Astrocyte of the cerebellum (primary cell): Measurements from ENCODE around the gene MCCD1.

Source experiments
- DNase-seq: peaks from one replicate; pipeline ENCODE4 v3.0.0-alpha.2; 2011; ENCODE audit warnings: low read depth
- H3K4me3 ChIP-seq: 2 replicates; pipeline ENCODE4 v1.5.1; 2011; ENCODE audit warnings: mild to moderate bottlenecking, low read depth, low read length, moderate library complexity
- CTCF ChIP-seq: IDR thresholded peaks from 2 replicates; pipeline ENCODE4 v1.5.1; 2012; ENCODE audit warnings: low read length, low read depth, moderate library complexity, mild to moderate bottlenecking; ENCODE audit errors: missing control alignments
- in situ Hi-C: cut with HindIII; loops from 2 replicates; pipeline ENCODE4 v1.10.0; 2017; ENCODE audit warnings: low sequenced_read_pairs

The MCCD1 gene

DNA sequence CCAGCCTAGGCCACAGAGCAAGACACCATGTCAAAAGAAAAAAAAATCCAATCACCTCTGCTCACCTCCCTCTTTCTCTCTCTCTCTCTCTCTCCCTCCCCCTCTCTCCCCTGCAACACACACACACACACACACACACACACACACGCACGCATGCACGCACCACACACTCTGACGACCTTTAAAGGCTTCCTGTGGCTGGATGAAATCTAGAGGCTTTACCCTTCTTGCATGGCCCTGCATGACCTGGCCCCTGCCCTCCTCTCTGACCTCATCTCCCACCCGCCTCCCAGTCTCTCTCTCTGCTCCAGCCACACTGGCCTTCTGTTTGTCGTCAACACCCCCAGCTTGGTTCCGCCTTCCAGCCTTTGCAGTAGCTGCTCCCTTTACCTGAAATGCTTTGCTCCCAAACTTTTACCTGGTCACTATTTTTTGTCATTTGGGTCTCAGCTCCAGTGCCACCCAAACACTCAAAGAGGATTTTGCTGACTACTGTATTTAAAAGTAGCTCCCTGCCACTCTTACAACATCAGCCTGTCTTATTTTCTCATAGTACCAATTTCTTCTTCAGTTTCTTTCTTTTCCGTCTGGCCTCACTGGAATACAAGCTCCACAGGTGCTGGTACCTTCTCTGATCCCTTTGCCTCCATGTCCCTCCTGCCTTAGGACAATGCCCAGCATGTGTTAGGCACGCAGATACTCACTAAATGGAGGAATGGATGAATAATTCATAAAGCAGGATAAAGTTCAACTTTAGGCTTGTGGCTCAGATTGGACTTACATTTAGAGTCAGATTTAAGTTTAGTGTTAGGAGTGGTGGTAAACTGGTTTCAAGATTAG is 39.0 kb downstream of the MCCD1 start:
- TF ChIP-seq CTCF, result no peak
- H3K4me3 ChIP-seq, result no peak overlapping the region
- in situ Hi-C loops, result no loop called here
- DNase-seq, result no peak

- no peak for TF ChIP-seq CTCF
- no peak overlapping the region for H3K4me3 ChIP-seq
- in situ Hi-C loops, result no loop called here
- no peak for DNase-seq
These were observed 39.8 kb downstream of the MCCD1 start for GRCh38 chr6:31568537-31568961.

- TF ChIP-seq CTCF, result no peak
- no peak for DNase-seq
- H3K4me3 ChIP-seq, result no peak overlapping the region
- in situ Hi-C loops, result no loop called here
These were observed 41.2 kb downstream of the MCCD1 start for GRCh38 chr6:31569861-31570536.

GRCh38 chr6:31572041-31572911 is 43.5 kb downstream of the MCCD1 start, which contains the start of gene LTA:
Gene LTA, plus strand, starts transcription at chr6:31572289. Its CDS starts 454 bp downstream, at chr6:31572743.
- no peak for DNase-seq
- in situ Hi-C loops, result no loop called here
- no peak for TF ChIP-seq CTCF
- H3K4me3 ChIP-seq, result no peak within 1 kb of the TSS

GRCh38 chr6:31573239-31574105 is 44.7 kb downstream of the MCCD1 start:
- DNase-seq, result no peak
- no peak overlapping the region for H3K4me3 ChIP-seq
- no peak for TF ChIP-seq CTCF
- in situ Hi-C loops, result no loop called here
